Neural cell (in vitro differentiated cells): Measurements from ENCODE around the gene IGSF9B. TPM values are rescaled to one million over a fixed set of nuclear protein-coding genes. Genes with fewer than 3 reads are reported as not detected.
"Not testable (repeated sequence)": the region's sequence is repeated elsewhere in the genome, so short reads cannot be mapped to it uniquely, and the experiment has no call there.

ENCODE experiments used
- H2AFZ ChIP-seq: fragments of 200-600, 300-800 bp; sonication (generic), shearing (Covaris generic); 2 replicates; pipeline ENCODE4 v1.6.0; 2014; ENCODE audit warnings: low read depth, mild to moderate bottlenecking, antibody characterized with exemption, low read length, moderate library complexity
- H3F3A ChIP-seq: fragments of 200-600 bp; shearing (Covaris generic); 2 replicates; pipeline ENCODE4 v1.6.1; 2016; ENCODE audit warnings: mild to moderate bottlenecking, moderate library complexity, mixed read lengths, antibody characterized with exemption, low read length; ENCODE audit not compliant: insufficient read depth, poor library complexity, severe bottlenecking
- H3K27ac ChIP-seq: fragments of 200-600, 300-800 bp; sonication (generic), shearing (Covaris generic); 2 replicates; pipeline ENCODE4 v1.5.1; 2014; ENCODE audit warnings: mild to moderate bottlenecking, low read length, moderate library complexity
- H3K27me3 ChIP-seq: fragments of 300-800, 200-600 bp; sonication (generic), shearing (Covaris generic); 2 replicates; pipeline ENCODE4 v1.6.0; 2014; ENCODE audit warnings: mild to moderate bottlenecking, low read depth, low read length, moderate library complexity; ENCODE audit not compliant: insufficient read depth
- H3K36me3 ChIP-seq: fragments of 300-800, 200-600 bp; sonication (generic), shearing (Covaris generic); 2 replicates; pipeline ENCODE4 v1.5.1; 2014; ENCODE audit warnings: mild to moderate bottlenecking, antibody characterized with exemption, low read length, moderate library complexity; ENCODE audit not compliant: insufficient read depth
- H3K4me2 ChIP-seq: fragments of 300-800, 200-600 bp; sonication (generic), shearing (Covaris generic); 2 replicates; pipeline ENCODE4 v1.6.0; 2014; ENCODE audit warnings: mild to moderate bottlenecking, low read length
- H3K4me3 ChIP-seq: fragments of 300-800, 200-600 bp; sonication (generic), shearing (Covaris generic); 2 replicates; pipeline ENCODE4 v1.5.1; 2014; ENCODE audit warnings: mild to moderate bottlenecking, low read length, moderate library complexity
- H3K79me2 ChIP-seq: fragments of 200-600 bp; shearing (Covaris generic); replicated peaks from 2 replicates; pipeline ENCODE4 v1.6.0; 2014; ENCODE audit warnings: mild to moderate bottlenecking, low read length, moderate library complexity; ENCODE audit not compliant: insufficient read depth
- H3K9ac ChIP-seq: fragments of 300-800, 200-600 bp; sonication (generic), shearing (Covaris generic); 2 replicates; pipeline ENCODE4 v1.6.1; 2016; ENCODE audit warnings: mild to moderate bottlenecking, low read length, mixed read lengths
- H3K9me2 ChIP-seq: fragments of 200-600 bp; shearing (Covaris generic); 2 replicates; pipeline ENCODE4 v1.6.1; 2016; ENCODE audit warnings: mild to moderate bottlenecking, low read length, mixed read lengths; ENCODE audit not compliant: insufficient read depth
- H3K9me3 ChIP-seq: fragments of 200-600, 300-800 bp; sonication (generic), shearing (Covaris generic); 2 replicates; pipeline ENCODE4 v1.6.1; 2016; ENCODE audit warnings: mild to moderate bottlenecking, mixed run types, low read length, moderate library complexity, mixed read lengths
- H4K20me1 ChIP-seq: fragments of 200-600 bp; shearing (Covaris generic); 2 replicates; pipeline ENCODE4 v1.6.1; 2016; ENCODE audit warnings: mild to moderate bottlenecking, mixed run types; ENCODE audit not compliant: insufficient read depth
- EP300 ChIP-seq: fragments of 450-650 bp; conservative IDR thresholded peaks from 2 replicates; pipeline ENCODE4 v1.6.1; 2014; ENCODE audit warnings: antibody characterized with exemption, mild to moderate bottlenecking, moderate library complexity; ENCODE audit not compliant: poor library complexity, severe bottlenecking
- EZH2 ChIP-seq: fragments of 200-600, 300-800 bp; shearing (Covaris generic), sonication (generic); IDR thresholded peaks from 2 replicates; pipeline ENCODE4 v1.6.1; 2014; ENCODE audit warnings: antibody characterized with exemption, low read length, borderline replicate concordance, mild to moderate bottlenecking; ENCODE audit not compliant: insufficient read depth, poor library complexity, severe bottlenecking
- SMC3 ChIP-seq: fragments of 450-650 bp; conservative IDR thresholded peaks from 2 replicates; pipeline ENCODE4 v1.6.1; 2014; ENCODE audit warnings: antibody characterized with exemption, mild to moderate bottlenecking, moderate library complexity; ENCODE audit not compliant: poor library complexity
- TAF1 ChIP-seq: IDR thresholded peaks from 2 replicates; pipeline ENCODE4 v1.6.1; 2012; ENCODE audit warnings: low read depth
- polyA plus RNA-seq: library from polyadenylated mRNA; depleted of rRNA; stranded (reverse); fragments of >200 nt; gene quantifications from 2 replicates; pipeline ENCODE4 v1.2.3, GENCODE V29; 2014
- TF ChIP-seq, protein P1 (sequence below): IDR thresholded peaks from 2 replicates; pipeline ENCODE4 v1.6.1; 2012; ENCODE audit warnings: borderline replicate concordance

Gene IGSF9B
- polyA plus RNA-seq, 1 donor from 2014 or later, result 2.3 TPM

GRCh38 chr11:134004496-134005172 lies 47.9 kb upstream of the IGSF9B start:
- Histone ChIP-seq H3K27ac (no peak overlapping the region), H3K36me3 (no peaks in the 10 kb centered on the region), H3F3A (no peaks in the 10 kb centered on the region), H3K9me3 (no peaks in the 10 kb centered on the region), H3K9me2 (no peaks in the 10 kb centered on the region), H2AFZ (no peak overlapping the region), H4K20me1 (no peaks in the 10 kb centered on the region), H3K4me3 (no peak overlapping the region), H3K4me2 (no peak overlapping the region), H3K79me2 (no peaks in the 10 kb centered on the region), H3K9ac (no peak overlapping the region), H3K27me3 (no peaks in the 10 kb centered on the region)
- no peak for TF ChIP-seq EZH2
- no peak for TF ChIP-seq EP300
- TF ChIP-seq, protein P1, sequence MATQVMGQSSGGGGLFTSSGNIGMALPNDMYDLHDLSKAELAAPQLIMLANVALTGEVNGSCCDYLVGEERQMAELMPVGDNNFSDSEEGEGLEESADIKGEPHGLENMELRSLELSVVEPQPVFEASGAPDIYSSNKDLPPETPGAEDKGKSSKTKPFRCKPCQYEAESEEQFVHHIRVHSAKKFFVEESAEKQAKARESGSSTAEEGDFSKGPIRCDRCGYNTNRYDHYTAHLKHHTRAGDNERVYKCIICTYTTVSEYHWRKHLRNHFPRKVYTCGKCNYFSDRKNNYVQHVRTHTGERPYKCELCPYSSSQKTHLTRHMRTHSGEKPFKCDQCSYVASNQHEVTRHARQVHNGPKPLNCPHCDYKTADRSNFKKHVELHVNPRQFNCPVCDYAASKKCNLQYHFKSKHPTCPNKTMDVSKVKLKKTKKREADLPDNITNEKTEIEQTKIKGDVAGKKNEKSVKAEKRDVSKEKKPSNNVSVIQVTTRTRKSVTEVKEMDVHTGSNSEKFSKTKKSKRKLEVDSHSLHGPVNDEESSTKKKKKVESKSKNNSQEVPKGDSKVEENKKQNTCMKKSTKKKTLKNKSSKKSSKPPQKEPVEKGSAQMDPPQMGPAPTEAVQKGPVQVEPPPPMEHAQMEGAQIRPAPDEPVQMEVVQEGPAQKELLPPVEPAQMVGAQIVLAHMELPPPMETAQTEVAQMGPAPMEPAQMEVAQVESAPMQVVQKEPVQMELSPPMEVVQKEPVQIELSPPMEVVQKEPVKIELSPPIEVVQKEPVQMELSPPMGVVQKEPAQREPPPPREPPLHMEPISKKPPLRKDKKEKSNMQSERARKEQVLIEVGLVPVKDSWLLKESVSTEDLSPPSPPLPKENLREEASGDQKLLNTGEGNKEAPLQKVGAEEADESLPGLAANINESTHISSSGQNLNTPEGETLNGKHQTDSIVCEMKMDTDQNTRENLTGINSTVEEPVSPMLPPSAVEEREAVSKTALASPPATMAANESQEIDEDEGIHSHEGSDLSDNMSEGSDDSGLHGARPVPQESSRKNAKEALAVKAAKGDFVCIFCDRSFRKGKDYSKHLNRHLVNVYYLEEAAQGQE, result no peak
- TF ChIP-seq SMC3, result no peak
- no peak for TF ChIP-seq TAF1

- TF ChIP-seq, protein P1, result no peak
- TF ChIP-seq TAF1 (no peak), EZH2 (no peak), EP300 (no peak)
- H3K9me2 ChIP-seq, result no peaks in the 10 kb centered on the region
- no peaks in the 10 kb centered on the region for H3K9me3 ChIP-seq
- H4K20me1 ChIP-seq, result no peaks in the 10 kb centered on the region
- H3K36me3 ChIP-seq, result no peaks in the 10 kb centered on the region
- no peak overlapping the region for H2AFZ ChIP-seq
- no peak overlapping the region for H3K27ac ChIP-seq
- H3K4me3 ChIP-seq, result no peak overlapping the region
- H3K79me2 ChIP-seq, result no peaks in the 10 kb centered on the region
- no peak overlapping the region for H3K9ac ChIP-seq
- no peaks in the 10 kb centered on the region for H3F3A ChIP-seq
- H3K4me2 ChIP-seq, result no peak overlapping the region
- H3K27me3 ChIP-seq, result no peaks in the 10 kb centered on the region
These were observed 47.2 kb upstream of the IGSF9B start for GRCh38 chr11:134003792-134004495.

GRCh38 chr11:134002819-134003218 lies 46.1 kb upstream of the IGSF9B start:
- not testable (repeated sequence) for H3F3A ChIP-seq, H3K79me2 ChIP-seq, H4K20me1 ChIP-seq, H3K9ac ChIP-seq, H3K4me3 ChIP-seq, H3K4me2 ChIP-seq, H3K36me3 ChIP-seq, H3K27me3 ChIP-seq, H2AFZ ChIP-seq, H3K9me3 ChIP-seq, H3K27ac ChIP-seq, H3K9me2 ChIP-seq

GRCh38 chr11:134002338-134002737 lies 45.6 kb upstream of the IGSF9B start:
- H3K79me2 ChIP-seq, H3K4me3 ChIP-seq, H4K20me1 ChIP-seq, H3K4me2 ChIP-seq, H3K27ac ChIP-seq, H3K9me2 ChIP-seq, H3K9ac ChIP-seq, H3K36me3 ChIP-seq, H3K27me3 ChIP-seq, H2AFZ ChIP-seq, H3K9me3 ChIP-seq, H3F3A ChIP-seq: not testable (repeated sequence)
